NCI-H82 treated with DMSO at 0.1 percent for 48 hours (cell line): Measurements from ENCODE around the gene GPATCH4.
"Not testable (repeated sequence)": the region's sequence is repeated elsewhere in the genome, so short reads cannot be mapped to it uniquely, and the experiment has no call there.

ENCODE experiments used
- DNase-seq: peaks from one replicate; lab custom pipeline; 2025; ENCODE audit not compliant: unreplicated experiment; lab: John Stamatoyannopoulos, UW

GPATCH4 gene

GRCh38 chr1:156581661-156582387 lies 19.5 kb downstream of the GPATCH4 start:
- no peak for DNase-seq

GRCh38 chr1:156579472-156579871 lies 21.8 kb downstream of the GPATCH4 start, which contains the start of gene TTC24:
TTC24 (plus strand) TSS chr1:156579723; CDS start chr1:156581365, 1,642 bp downstream.
- peak; percentile 74 for DNase-seq

- no peak for DNase-seq
Observed at GRCh38 chr1:156578055-156578454, 23.2 kb downstream of the GPATCH4 start.

- no peak for DNase-seq
Observed at GRCh38 chr1:156577550-156577949, 23.7 kb downstream of the GPATCH4 start.

- DNase-seq, result no peak
Observed at GRCh38 chr1:156574039-156574633, 27.1 kb downstream of the GPATCH4 start.

GRCh38 chr1:156572663-156573018 lies 28.6 kb downstream of the GPATCH4 start:
- DNase-seq, result no peak

GRCh38 chr1:156571919-156572662 lies 29.2 kb downstream of the GPATCH4 start, which contains the start of gene IQGAP3:
IQGAP3 (minus strand) TSS chr1:156572565; CDS start chr1:156572529, 36 bp downstream.
- peak; percentile 53 for DNase-seq

GRCh38 chr1:156571261-156571852 lies 29.9 kb downstream of the GPATCH4 start:
- DNase-seq, result no peak

- no peak for DNase-seq
Observed at GRCh38 chr1:156566436-156566835, 34.8 kb downstream of the GPATCH4 start.

GRCh38 chr1:156565519-156565918 lies 35.8 kb downstream of the GPATCH4 start:
- no peak for DNase-seq

- peak; percentile 87 for DNase-seq
Observed at GRCh38 chr1:156560585-156561163, 40.6 kb downstream of the GPATCH4 start.

- DNase-seq, result peak; percentile 37
Observed at GRCh38 chr1:156559797-156560385, 41.4 kb downstream of the GPATCH4 start.

GRCh38 chr1:156559086-156559796 lies 42.0 kb downstream of the GPATCH4 start:
- DNase-seq, result no peak

- DNase-seq, result no peak
Observed at GRCh38 chr1:156556354-156556753, 44.9 kb downstream of the GPATCH4 start.

- DNase-seq, result no peak
Observed at GRCh38 chr1:156555715-156556114, 45.6 kb downstream of the GPATCH4 start.

GRCh38 chr1:156554971-156555370 lies 46.3 kb downstream of the GPATCH4 start:
- no peak for DNase-seq

GRCh38 chr1:156553860-156554485 lies 47.3 kb downstream of the GPATCH4 start:
- no peak for DNase-seq

- not testable (repeated sequence) for DNase-seq
Observed at GRCh38 chr1:156552937-156553336, 48.3 kb downstream of the GPATCH4 start.

- DNase-seq, result no peak
Observed at GRCh38 chr1:156552518-156552917, 48.8 kb downstream of the GPATCH4 start.

GRCh38 chr1:156551869-156552268 lies 49.4 kb downstream of the GPATCH4 start:
- DNase-seq, result no peak
